Neutrophil (primary cell): ENCODE data around the gene STK32C.

Experiments used
- H3K27ac ChIP-seq: fragments of 200-600 bp; sonication (generic); 2 replicates; pipeline ENCODE4 v1.5.1; 2016; ENCODE audit warnings: mild to moderate bottlenecking, moderate library complexity
- H3K27me3 ChIP-seq: fragments of 200-600 bp; sonication (generic); 2 replicates; pipeline ENCODE4 v1.6.0; 2016; ENCODE audit warnings: mild to moderate bottlenecking
- H3K36me3 ChIP-seq: fragments of 200-600 bp; sonication (generic); 2 replicates; pipeline ENCODE4 v1.5.1; 2017
- H3K4me1 ChIP-seq, 2 experiments: fragments of 200-600 bp in 1 of 2; sonication (generic) in 1 of 2; 1 replicate in 1 of 2; 2 replicates in 1 of 2; pipeline versions ENCODE4 v1.5.1 to v1.6.1; 2013 to 2016; ENCODE audit warnings: low read depth in 1 of 2, low read length in 1 of 2, mild to moderate bottlenecking in 1 of 2, moderate library complexity in 1 of 2; ENCODE audit not compliant: control insufficient read depth in 1 of 2, insufficient read depth in 1 of 2
- H3K4me3 ChIP-seq, 2 experiments: fragments of 200-600 bp in 1 of 2; sonication (generic) in 1 of 2; 1 replicate in 1 of 2; 2 replicates in 1 of 2; pipeline ENCODE4 v1.5.1; 2013 to 2016; ENCODE audit warnings: low read depth in 1 of 2, low read length in 1 of 2, mild to moderate bottlenecking in 1 of 2, moderate library complexity in 1 of 2
- H3K9me3 ChIP-seq: fragments of 200-600 bp; sonication (generic); 2 replicates; pipeline ENCODE4 v1.5.1; 2016
- CTCF ChIP-seq: fragments of 200-600 bp; sonication (generic); IDR thresholded peaks from 2 replicates; pipeline ENCODE4 v1.5.1; 2016; ENCODE audit warnings: antibody characterized with exemption

Gene STK32C

GRCh38 chr10:132192076-132192975 is 115.4 kb downstream of the STK32C start:
- Histone ChIP-seq H3K27me3 (peaks cover 34% of the 10 kb centered on the region), H3K4me1 (no peaks in the 10 kb centered on the region)
- TF ChIP-seq CTCF, result no peak

GRCh38 chr10:132189810-132190422 is 117.8 kb downstream of the STK32C start:
- no peaks in the 10 kb centered on the region for H3K36me3 ChIP-seq
- H3K27ac ChIP-seq, result no peak overlapping the region
- H3K9me3 ChIP-seq, result no peaks in the 10 kb centered on the region
- H3K4me1 ChIP-seq, result peaks cover 0 to 8% of the 10 kb centered on the region in 2 experiments
- peaks cover 58% of the 10 kb centered on the region for H3K27me3 ChIP-seq
- H3K4me3 ChIP-seq, result no peak overlapping the region
- TF ChIP-seq CTCF, result no peak

More at GRCh38 chr10:132192076-132192975, 115.4 kb downstream of the STK32C start:
- no peak overlapping the region for H3K27ac ChIP-seq
- H3K4me3 ChIP-seq, result no peak overlapping the region
- H3K36me3 ChIP-seq, result no peaks in the 10 kb centered on the region
- H3K9me3 ChIP-seq, result no peaks in the 10 kb centered on the region

GRCh38 chr10:132189016-132189415 is 118.7 kb downstream of the STK32C start:
- Histone ChIP-seq H3K27me3 (peaks cover 67% of the 10 kb centered on the region), H3K27ac (no peak overlapping the region)

GRCh38 chr10:132188331-132188730 is 119.4 kb downstream of the STK32C start:
- Histone ChIP-seq H3K27me3 (peaks cover 74% of the 10 kb centered on the region), H3K36me3 (no peaks in the 10 kb centered on the region), H3K9me3 (no peaks in the 10 kb centered on the region), H3K27ac (no peak overlapping the region), H3K4me3 (no peak overlapping the region), H3K4me1 (peaks cover 0 to 8% of the 10 kb centered on the region in 2 experiments)
- no peak for TF ChIP-seq CTCF

More at GRCh38 chr10:132189016-132189415, 118.7 kb downstream of the STK32C start:
- H3K36me3 ChIP-seq, result no peaks in the 10 kb centered on the region
- no peak overlapping the region for H3K4me3 ChIP-seq
- no peaks in the 10 kb centered on the region for H3K9me3 ChIP-seq
- peaks cover 0 to 8% of the 10 kb centered on the region in 2 experiments for H3K4me1 ChIP-seq
- TF ChIP-seq CTCF, result no peak

GRCh38 chr10:132187430-132188138 is 120.2 kb downstream of the STK32C start:
- H3K27ac ChIP-seq, result no peak overlapping the region
- H3K27me3 ChIP-seq, result peaks cover 81% of the 10 kb centered on the region
- H3K4me3 ChIP-seq, result no peak overlapping the region

More at GRCh38 chr10:132187430-132188138, 120.2 kb downstream of the STK32C start:
- Histone ChIP-seq H3K9me3 (no peaks in the 10 kb centered on the region), H3K4me1 (peaks cover 0 to 8% of the 10 kb centered on the region in 2 experiments), H3K36me3 (no peaks in the 10 kb centered on the region)
- TF ChIP-seq CTCF, result no peak
